Gastroesophageal sphincter (tissue), 4 donors: ENCODE measurements around the gene KLHL20. TPM values are rescaled to one million over a fixed set of nuclear protein-coding genes. Genes with fewer than 3 reads are reported as not detected.

Experiments used
- ATAC-seq: fragments of 150-250 bp; one replicate; pipeline ENCODE4 v1.9.1; 2016; ENCODE audit warnings: mild to moderate bottlenecking, moderate library complexity
- H3K27ac ChIP-seq, 4 donors: fragments of 200-600 bp; sonication (generic) in 3 of 4; 1 replicate in 3 of 4; 2 replicates in 1 of 4; pipeline ENCODE4 v1.5.1; 2016 to 2019
- H3K27me3 ChIP-seq: fragments of 200-600 bp; sonication (generic); one replicate; pipeline ENCODE4 v1.5.1; 2019
- H3K36me3 ChIP-seq, 2 donors: fragments of 200-600 bp; sonication (generic); one replicate each; pipeline ENCODE4 v1.5.1; 2019; ENCODE audit warnings: control low read depth in 1 of 2
- H3K4me1 ChIP-seq, 3 donors: fragments of 200-600 bp; sonication (generic); 1 replicate in 2 of 3; 2 replicates in 1 of 3; pipeline ENCODE4 v1.5.1; 2016 to 2019; ENCODE audit warnings: control low read depth in 2 of 3
- H3K4me3 ChIP-seq, 2 donors: fragments of 200-600 bp; sonication (generic); one replicate each; pipeline ENCODE4 v1.5.1; 2019; ENCODE audit warnings: mild to moderate bottlenecking in 1 of 2, moderate library complexity in 1 of 2
- H3K9me3 ChIP-seq, 3 donors: fragments of 200-600 bp; sonication (generic); one replicate each; pipeline ENCODE4 v1.5.1; 2017 to 2019; ENCODE audit warnings: control low read depth in 2 of 3
- CTCF ChIP-seq, 4 experiments: fragments of 200-600 bp in 2 of 4; fragments of 450-650 bp in 2 of 4; sonication (generic) in 1 of 4; IDR thresholded peaks; one replicate each; pipeline ENCODE4 v1.5.1; 2017 to 2019; ENCODE audit warnings: antibody characterized with exemption in 4 of 4, mild to moderate bottlenecking in 2 of 4, moderate library complexity in 2 of 4
- EP300 ChIP-seq: sonication (generic); formaldehyde crosslinking; IDR thresholded peaks from one replicate; pipeline ENCODE4 v1.6.1; 2017; ENCODE audit warnings: antibody characterized with exemption, mild to moderate bottlenecking
- POLR2A ChIP-seq, 2 donors: fragments of 450-650 bp; IDR thresholded peaks; one replicate each; pipeline ENCODE4 v1.6.1; 2017; ENCODE audit warnings: antibody characterized with exemption in 2 of 2, mild to moderate bottlenecking in 2 of 2, moderate library complexity in 1 of 2
- POLR2AphosphoS5 ChIP-seq: sonication (generic); formaldehyde crosslinking; IDR thresholded peaks from one replicate; pipeline ENCODE4 v1.6.1; 2017; ENCODE audit warnings: antibody characterized with exemption
- WGBS, 2 donors: methylation state at CpG; one replicate each; pipeline ENCODE4 v1.1.5; 2018; ENCODE audit warnings: low coverage in 1 of 2; 5-methylcytosine and 5-hydroxymethylcytosine counted together
- small RNA-seq, 4 donors: library from RNA; depleted of rRNA; stranded (forward); fragments of <200 nt; gene quantifications; one replicate each; pipeline ENCODE3, GENCODE V24; 2016
- total RNA-seq, 4 donors: library from RNA; depleted of rRNA; stranded (reverse); fragments of >200 nt; gene quantifications; one replicate each; pipeline ENCODE4 v1.1.0, GENCODE V29; 2016

KLHL20 gene
- total RNA-seq, 4 donors from 2014 or later: 22.0 to 49.7 (median 36.6) TPM

GRCh38 chr1:173823781-173824314 is 109.1 kb downstream of the KLHL20 start:
- no peak for TF ChIP-seq POLR2AphosphoS5
- 0% methylated on average over 10 of the region's 25 CpGs for whole genome bisulfite sequencing, 2 donors
- Histone ChIP-seq H3K4me3 (peak overlapping the region; percentile 56 to 74), H3K27me3 (no peaks in the 10 kb centered on the region), H3K27ac (peak overlapping the region; percentile 50 to 94 (median 90)), H3K4me1 (peaks cover 0 to 28% (median 9%) of the 10 kb centered on the region in 3 donors), H3K9me3 (no peaks in the 10 kb centered on the region), H3K36me3 (peaks cover 0 to 3% of the 10 kb centered on the region in 2 donors)
- ATAC-seq: no peak

- Histone ChIP-seq H3K4me3 (peak within 1 kb of the TSS; percentile 56 to 74), H3K36me3 (peaks cover 0 to 3% of the 10 kb centered on the region in 2 donors), H3K9me3 (no peaks in the 10 kb centered on the region), H3K27ac (peak within 1 kb of the TSS; percentile 70 to 94 (median 90)), H3K4me1 (peaks cover 0 to 28% (median 9%) of the 10 kb centered on the region in 3 donors), H3K27me3 (no peaks in the 10 kb centered on the region)
- no peak for TF ChIP-seq EP300
- TF ChIP-seq POLR2AphosphoS5: peak; percentile 82
- peak in 1 of 2 donors; percentile 45 for TF ChIP-seq POLR2A (IDR thresholded peaks at IDR 0.05)
- ATAC-seq: peak; percentile 98
- WGBS, 2 donors: 0% methylated on average over 3 to 13 of the region's 55 CpGs
Observed at GRCh38 chr1:173824315-173825081, 109.7 kb downstream of the KLHL20 start, which contains the start of the genes CENPL and DARS2. CENPL (minus strand) TSS chr1:173824883; CDS start chr1:173811299, 13,584 bp downstream. DARS2 (plus strand) TSS chr1:173824673; CDS start chr1:173825230, 557 bp downstream.

- TF ChIP-seq EP300 (no peak), POLR2AphosphoS5 (no peak), CTCF (IDR thresholded peaks at IDR 0.05) (no peak), POLR2A (IDR thresholded peaks at IDR 0.05) (no peak)
- no peak overlapping the region for H3K4me3 ChIP-seq
- H3K27me3 ChIP-seq: no peaks in the 10 kb centered on the region
- ATAC-seq: no peak
- H3K36me3 ChIP-seq: peaks cover 0 to 33% of the 10 kb centered on the region in 2 donors
- WGBS, 2 donors: 89% methylated on average over 2 of the region's 2 CpGs; no CpG with 5 or more reads in 1 of the 2 donors
- no peaks in the 10 kb centered on the region for H3K9me3 ChIP-seq
- peaks cover 0 to 28% (median 9%) of the 10 kb centered on the region in 3 donors for H3K4me1 ChIP-seq
- H3K27ac ChIP-seq: no peak overlapping the region
Observed at GRCh38 chr1:173827611-173828010, 112.8 kb downstream of the KLHL20 start.

- TF ChIP-seq POLR2A (IDR thresholded peaks at IDR 0.05) (no peak), CTCF (IDR thresholded peaks at IDR 0.05) (no peak), POLR2AphosphoS5 (no peak), EP300 (no peak)
- Histone ChIP-seq H3K36me3 (peaks cover 0 to 81% of the 10 kb centered on the region in 2 donors), H3K4me1 (no peaks in the 10 kb centered on the region), H3K9me3 (no peaks in the 10 kb centered on the region), H3K4me3 (no peak overlapping the region), H3K27ac (no peak overlapping the region), H3K27me3 (no peaks in the 10 kb centered on the region)
- WGBS, 2 donors: 85 to 86% methylated on average over 1 of the region's 1 CpG
- ATAC-seq: no peak
Observed at GRCh38 chr1:173832748-173833147, 118.0 kb downstream of the KLHL20 start.

Small RNA genes within 50 kb of the gene (small RNA-seq; reads per million reads assigned to genes)
- gene BX248409.1 (0 reads per million in 4 donors), gene RF00019 (0 reads per million in 4 donors)

Other genes starting within 250 kb of the KLHL20 start
- gene PRDX6, start 237.6 kb upstream of the KLHL20 start, total RNA-seq: 100 to 1,000 TPM; 332 to 411 (median 384) TPM
- not detected for gene SLC9C2, start 111.9 kb upstream of the KLHL20 start, total RNA-seq
- gene TEX50, start 79.6 kb upstream of the KLHL20 start, total RNA-seq: not detected
- 1 to 10 TPM in 2 of 4 donors, under 1 TPM in 1, not detected in 1; 0.81 to 4.7 (median 1.0) TPM for gene ANKRD45, start 45.1 kb upstream of the KLHL20 start, total RNA-seq
- 1 to 10 TPM; 6.4 to 8.7 (median 7.1) TPM for gene DARS2, start 109.7 kb downstream of the KLHL20 start, total RNA-seq
- 1 to 10 TPM; 4.8 to 6.5 (median 6.2) TPM for gene CENPL, start 109.9 kb downstream of the KLHL20 start, total RNA-seq
- 100 to 1,000 TPM; 104 to 330 (median 210) TPM for gene GAS5, start 153.0 kb downstream of the KLHL20 start, total RNA-seq
- gene ZBTB37, start 153.4 kb downstream of the KLHL20 start, total RNA-seq: 10 to 100 TPM in 1 of 4 donors, 1 to 10 TPM in 3; 6.6 to 11.4 (median 8.8) TPM
- not detected for gene SERPINC1, start 202.3 kb downstream of the KLHL20 start, total RNA-seq